HEK293 (cell line): ENCODE data around the gene SLC35B4.

Experiments
- CTCF ChIP-seq: fragments of 450-650 bp; formaldehyde crosslinking; IDR thresholded peaks from 2 replicates; pipeline ENCODE4 v1.5.1; 2016; ENCODE audit warnings: missing biosample characterization, missing genetic modification characterization
- PATZ1 ChIP-seq: fragments of 450-650 bp; formaldehyde crosslinking; IDR thresholded peaks from 2 replicates; pipeline ENCODE4 v1.5.1; 2016; ENCODE audit warnings: missing biosample characterization, missing genetic modification characterization
- REST ChIP-seq: fragments of 450-650 bp; formaldehyde crosslinking; IDR thresholded peaks from 2 replicates; pipeline ENCODE4 v1.5.1; 2016; ENCODE audit warnings: missing biosample characterization, missing genetic modification characterization
- TCF7L2 ChIP-seq: IDR thresholded peaks from 2 replicates; pipeline ENCODE4 v1.6.1; 2011; ENCODE audit warnings: low read depth, mild to moderate bottlenecking, inconsistent platforms, low read length, moderate library complexity, borderline replicate concordance
- ZBTB44 ChIP-seq: fragments of 450-650 bp; IDR thresholded peaks from 2 replicates; pipeline ENCODE4 v1.5.1; 2018; ENCODE audit warnings: missing biosample characterization, mild to moderate bottlenecking, missing genetic modification characterization
- ZFP37 ChIP-seq: fragments of 450-650 bp; formaldehyde crosslinking; IDR thresholded peaks from 2 replicates; pipeline ENCODE4 v1.5.1; 2016; ENCODE audit warnings: missing biosample characterization, missing genetic modification characterization
- ZNF121 ChIP-seq: fragments of 450-650 bp; formaldehyde crosslinking; IDR thresholded peaks from 2 replicates; pipeline ENCODE4 v1.5.1; 2016; ENCODE audit warnings: missing biosample characterization, missing genetic modification characterization
- ZNF501 ChIP-seq: fragments of 450-650 bp; formaldehyde crosslinking; IDR thresholded peaks from 2 replicates; pipeline ENCODE4 v1.5.1; 2016; ENCODE audit warnings: missing biosample characterization, missing genetic modification characterization
- ZNF660 ChIP-seq: fragments of 450-650 bp; IDR thresholded peaks from 2 replicates; pipeline ENCODE4 v1.5.1; 2018; ENCODE audit warnings: missing biosample characterization, mild to moderate bottlenecking, missing genetic modification characterization
- ZNF670 ChIP-seq: fragments of 450-650 bp; formaldehyde crosslinking; IDR thresholded peaks from 2 replicates; pipeline ENCODE4 v1.5.1; 2016; ENCODE audit warnings: missing biosample characterization, missing genetic modification characterization, low read depth
- ZSCAN23 ChIP-seq: fragments of 450-650 bp; formaldehyde crosslinking; IDR thresholded peaks from 2 replicates; pipeline ENCODE4 v1.5.1; 2016; ENCODE audit warnings: missing biosample characterization, missing genetic modification characterization
- ZXDB ChIP-seq: fragments of 450-650 bp; formaldehyde crosslinking; IDR thresholded peaks from 2 replicates; pipeline ENCODE4 v1.5.1; 2016; ENCODE audit warnings: missing biosample characterization, missing genetic modification characterization
- TF ChIP-seq, protein P1 (sequence below): fragments of 450-650 bp; formaldehyde crosslinking; IDR thresholded peaks from 2 replicates; pipeline ENCODE4 v1.5.1; 2017; ENCODE audit warnings: missing biosample characterization, missing genetic modification characterization

DNA sequence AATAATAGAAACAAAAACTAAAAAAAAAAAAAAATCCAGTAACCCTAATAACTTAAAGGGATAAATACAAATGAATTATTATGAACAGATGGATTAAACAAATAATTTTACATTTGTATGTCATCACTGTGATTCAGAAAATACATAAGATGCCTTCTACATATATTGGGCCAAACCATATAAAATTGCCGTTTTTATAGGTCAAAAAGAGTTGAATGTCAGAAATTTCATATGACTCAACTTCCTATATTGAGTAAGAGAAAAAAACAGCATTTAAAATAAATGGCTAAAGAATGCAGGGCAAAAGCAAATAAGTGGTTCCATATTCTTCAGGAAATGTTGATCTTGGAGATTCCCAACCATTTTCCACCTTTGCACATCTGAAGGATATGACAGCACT is 9.4 kb downstream of the SLC35B4 start:
- TF ChIP-seq ZXDB (tag by site-specific recombination) = no peak
- no peak for TF ChIP-seq TCF7L2
- TF ChIP-seq PATZ1 (tag by site-specific recombination) = no peak
- TF ChIP-seq ZFP37 (tag by site-specific recombination) = no peak
- no peak for TF ChIP-seq CTCF (tag by site-specific recombination)
- TF ChIP-seq ZNF121 (tag by site-specific recombination) = no peak
- no peak for TF ChIP-seq ZNF501 (tag by site-specific recombination)
- TF ChIP-seq, protein P1, sequence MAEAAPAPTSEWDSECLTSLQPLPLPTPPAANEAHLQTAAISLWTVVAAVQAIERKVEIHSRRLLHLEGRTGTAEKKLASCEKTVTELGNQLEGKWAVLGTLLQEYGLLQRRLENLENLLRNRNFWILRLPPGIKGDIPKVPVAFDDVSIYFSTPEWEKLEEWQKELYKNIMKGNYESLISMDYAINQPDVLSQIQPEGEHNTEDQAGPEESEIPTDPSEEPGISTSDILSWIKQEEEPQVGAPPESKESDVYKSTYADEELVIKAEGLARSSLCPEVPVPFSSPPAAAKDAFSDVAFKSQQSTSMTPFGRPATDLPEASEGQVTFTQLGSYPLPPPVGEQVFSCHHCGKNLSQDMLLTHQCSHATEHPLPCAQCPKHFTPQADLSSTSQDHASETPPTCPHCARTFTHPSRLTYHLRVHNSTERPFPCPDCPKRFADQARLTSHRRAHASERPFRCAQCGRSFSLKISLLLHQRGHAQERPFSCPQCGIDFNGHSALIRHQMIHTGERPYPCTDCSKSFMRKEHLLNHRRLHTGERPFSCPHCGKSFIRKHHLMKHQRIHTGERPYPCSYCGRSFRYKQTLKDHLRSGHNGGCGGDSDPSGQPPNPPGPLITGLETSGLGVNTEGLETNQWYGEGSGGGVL (tag by site-specific recombination) = no peak
- no peak for TF ChIP-seq ZBTB44 (tag by site-specific recombination)
- TF ChIP-seq ZSCAN23 (tag by site-specific recombination) = no peak
- TF ChIP-seq REST (tag by site-specific recombination) = no peak
- no peak for TF ChIP-seq ZNF670 (tag by site-specific recombination)
- no peak for TF ChIP-seq ZNF660
